ENCODE data around the gene VDR. TPM values are rescaled to one million over a fixed set of nuclear protein-coding genes. Genes with fewer than 3 reads are reported as not detected.

Gene VDR
- polyA plus RNA-seq, 3 donors: 6.0 to 14.8 (median 12.8) TPM

DNA sequence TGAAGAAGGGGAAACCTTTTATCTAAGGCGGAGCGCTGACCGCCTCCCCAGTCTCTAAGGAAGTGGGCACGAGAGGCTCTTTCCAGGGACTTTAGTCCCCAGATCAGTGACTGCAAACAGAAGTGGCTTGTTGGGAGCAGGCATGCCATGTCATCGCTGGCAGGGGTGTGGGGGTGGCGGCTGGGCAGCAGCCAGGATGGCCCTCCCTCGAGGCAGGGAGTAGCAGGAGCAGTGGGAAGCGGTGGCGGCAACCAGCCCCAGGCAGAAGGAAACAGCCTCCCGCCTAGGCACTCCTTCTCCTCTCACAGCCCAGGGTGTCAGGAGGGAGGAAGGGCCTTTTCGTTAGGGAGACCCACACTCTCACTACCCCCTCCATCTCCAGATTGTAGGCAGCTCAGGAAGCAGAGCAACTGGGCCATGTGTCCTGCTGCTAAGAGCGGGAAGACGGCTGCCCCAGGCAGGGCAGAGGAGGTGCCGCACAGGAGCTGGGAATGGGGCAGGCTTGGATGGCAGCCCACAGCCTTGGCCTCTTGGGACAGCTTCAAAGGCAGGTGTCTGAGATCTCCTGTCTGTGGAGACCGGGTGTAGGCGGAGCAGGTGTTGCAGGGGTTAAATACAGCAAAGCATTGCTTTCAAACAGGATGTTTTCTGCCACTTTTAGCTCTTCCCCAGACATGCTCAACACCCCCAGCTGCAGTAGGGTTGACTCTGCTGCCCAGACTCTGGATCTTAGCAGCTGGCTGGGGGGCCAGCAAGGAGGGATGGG, 21.8 kb downstream of the VDR start:
- peak in 2 of 3 donors; percentile 48 to 50 for DNase-seq
- intact Hi-C loops (cut with micrococcal nuclease): no loop called here
- WGBS (ENCODE audit: insufficient coverage): 33% methylated on average over 11 of the region's 16 CpGs

DNA sequence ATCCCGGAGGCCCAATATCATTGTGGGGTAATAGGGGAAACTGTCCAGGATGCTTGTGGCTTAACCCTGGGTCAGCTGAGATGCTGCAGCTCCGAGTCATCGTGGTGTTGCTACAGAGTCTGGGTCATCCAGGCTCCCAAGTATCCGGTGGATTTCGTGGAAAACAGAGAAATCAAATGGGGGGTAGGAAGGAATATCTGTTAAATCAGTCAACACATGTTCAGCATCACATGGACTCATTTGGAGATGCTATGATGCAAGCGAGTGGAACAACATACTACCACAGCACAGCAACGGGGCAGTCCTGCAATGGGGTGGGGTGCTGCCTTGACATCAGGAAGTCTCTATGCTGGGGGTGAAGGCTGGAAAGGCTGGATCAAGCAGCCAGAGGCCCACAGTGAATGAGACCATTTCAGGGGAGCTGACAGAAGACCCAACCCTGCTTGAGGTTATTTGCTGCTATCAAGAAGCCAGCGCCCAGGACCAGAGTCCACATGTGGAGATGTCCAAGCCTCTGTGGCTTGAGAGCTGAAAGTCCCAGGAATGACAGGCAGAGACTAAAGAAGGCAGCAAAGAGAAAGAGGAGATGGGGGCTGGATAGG, 22.9 kb downstream of the VDR start:
- Mint-ChIP-seq H3K27me3 (ENCODE audit: low read depth in 3 of 3) (peaks cover 7 to 18% (median 10%) of the 10 kb centered on the region in 3 donors), H3K9me3 (no peaks in the 10 kb centered on the region), H3K4me1 (peaks cover 22% of the 10 kb centered on the region), H3K27ac (peak overlapping the region; percentile 3 to 66 (median 46)), H3K36me3 (peaks cover 64 to 75% of the 10 kb centered on the region in 2 donors), H3K4me3 (peak overlapping the region; percentile 27 to 60)
- Histone ChIP-seq H3K27me3 (ENCODE audit: control insufficient read depth in 2 of 2, insufficient read depth in 2 of 2, low read length in 2 of 2) (no peaks in the 10 kb centered on the region), H3K4me3 (replicated peaks in 1 of 3; ENCODE audit: low read depth in 2 of 3, low read length in 3 of 3) (no peak overlapping the region), H4K20me1 (ENCODE audit: insufficient read depth, low read length) (peaks cover 48% of the 10 kb centered on the region), H3K9me3 (replicated peaks in 1 of 2; ENCODE audit: control insufficient read depth in 1 of 2, insufficient read depth in 1 of 2, low read length in 2 of 2) (no peaks in the 10 kb centered on the region), H2AFZ (ENCODE audit: insufficient read depth, low read depth, low read length, poor library complexity, severe bottlenecking) (no peak overlapping the region), H3K79me2 (ENCODE audit: insufficient read depth, low read length) (peaks cover 23% of the 10 kb centered on the region), H3K4me1 (ENCODE audit: control insufficient read depth in 1 of 2, insufficient read depth in 2 of 2, low read length in 2 of 2) (peaks cover 20 to 24% of the 10 kb centered on the region in 2 donors), H3K9ac (ENCODE audit: insufficient read depth, low read length, poor library complexity, severe bottlenecking) (no peak overlapping the region), H3K27ac (ENCODE audit: low read depth in 1 of 2, low read length in 2 of 2) (no peak overlapping the region), H3K4me2 (replicated peaks; ENCODE audit: extremely low read depth, low read length, poor library complexity, severe bottlenecking) (no peak overlapping the region), H3K36me3 (replicated peaks in 1 of 2; ENCODE audit: control insufficient read depth in 1 of 2, insufficient read depth in 2 of 2, low read length in 2 of 2) (peaks cover 23 to 53% of the 10 kb centered on the region in 2 donors)
- DNase-seq: peak; percentile 47 to 78 (median 66)
- 19% methylated on average over 5 of the region's 8 CpGs for WGBS (ENCODE audit: insufficient coverage)
- TF ChIP-seq, protein P1, sequence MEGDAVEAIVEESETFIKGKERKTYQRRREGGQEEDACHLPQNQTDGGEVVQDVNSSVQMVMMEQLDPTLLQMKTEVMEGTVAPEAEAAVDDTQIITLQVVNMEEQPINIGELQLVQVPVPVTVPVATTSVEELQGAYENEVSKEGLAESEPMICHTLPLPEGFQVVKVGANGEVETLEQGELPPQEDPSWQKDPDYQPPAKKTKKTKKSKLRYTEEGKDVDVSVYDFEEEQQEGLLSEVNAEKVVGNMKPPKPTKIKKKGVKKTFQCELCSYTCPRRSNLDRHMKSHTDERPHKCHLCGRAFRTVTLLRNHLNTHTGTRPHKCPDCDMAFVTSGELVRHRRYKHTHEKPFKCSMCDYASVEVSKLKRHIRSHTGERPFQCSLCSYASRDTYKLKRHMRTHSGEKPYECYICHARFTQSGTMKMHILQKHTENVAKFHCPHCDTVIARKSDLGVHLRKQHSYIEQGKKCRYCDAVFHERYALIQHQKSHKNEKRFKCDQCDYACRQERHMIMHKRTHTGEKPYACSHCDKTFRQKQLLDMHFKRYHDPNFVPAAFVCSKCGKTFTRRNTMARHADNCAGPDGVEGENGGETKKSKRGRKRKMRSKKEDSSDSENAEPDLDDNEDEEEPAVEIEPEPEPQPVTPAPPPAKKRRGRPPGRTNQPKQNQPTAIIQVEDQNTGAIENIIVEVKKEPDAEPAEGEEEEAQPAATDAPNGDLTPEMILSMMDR (IDR thresholded peaks at IDR 0.05): no peak
- intact Hi-C loops (cut with micrococcal nuclease): no loop called here

More for the DNA sequence above, 21.8 kb downstream of the VDR start:
- Histone ChIP-seq H3K27me3 (ENCODE audit: control insufficient read depth in 2 of 2, insufficient read depth in 2 of 2, low read length in 2 of 2) (no peaks in the 10 kb centered on the region), H4K20me1 (ENCODE audit: insufficient read depth, low read length) (peaks cover 48% of the 10 kb centered on the region), H3K4me3 (replicated peaks in 1 of 3; ENCODE audit: low read depth in 2 of 3, low read length in 3 of 3) (peak overlapping the region in 1 of 3 experiments; percentile 10), H3K4me1 (ENCODE audit: control insufficient read depth in 1 of 2, insufficient read depth in 2 of 2, low read length in 2 of 2) (peaks cover 20 to 24% of the 10 kb centered on the region in 2 donors), H3K9ac (ENCODE audit: insufficient read depth, low read length, poor library complexity, severe bottlenecking) (no peak overlapping the region), H3K27ac (ENCODE audit: low read depth in 1 of 2, low read length in 2 of 2) (no peak overlapping the region), H3K9me3 (replicated peaks in 1 of 2; ENCODE audit: control insufficient read depth in 1 of 2, insufficient read depth in 1 of 2, low read length in 2 of 2) (no peaks in the 10 kb centered on the region), H3K4me2 (replicated peaks; ENCODE audit: extremely low read depth, low read length, poor library complexity, severe bottlenecking) (peak overlapping the region; percentile 14), H3K79me2 (ENCODE audit: insufficient read depth, low read length) (peaks cover 33% of the 10 kb centered on the region), H3K36me3 (replicated peaks in 1 of 2; ENCODE audit: control insufficient read depth in 1 of 2, insufficient read depth in 2 of 2, low read length in 2 of 2) (peaks cover 14 to 48% of the 10 kb centered on the region in 2 donors), H2AFZ (ENCODE audit: insufficient read depth, low read depth, low read length, poor library complexity, severe bottlenecking) (no peak overlapping the region)
- Mint-ChIP-seq H3K4me1 (peaks cover 22% of the 10 kb centered on the region), H3K36me3 (peaks cover 61 to 72% of the 10 kb centered on the region in 2 donors), H3K27me3 (ENCODE audit: low read depth in 3 of 3) (peaks cover 6 to 18% (median 11%) of the 10 kb centered on the region in 3 donors), H3K9me3 (no peaks in the 10 kb centered on the region), H3K27ac (peak overlapping the region in 6 of 7 donors; percentile 14 to 75 (median 65)), H3K4me3 (peak overlapping the region in 1 of 2 donors; percentile 78)
- TF ChIP-seq, protein P1 (IDR thresholded peaks at IDR 0.05): no peak
